Ureter (tissue), 1 donor: ENCODE results near the gene MACF1. TPM values are rescaled to one million over a fixed set of nuclear protein-coding genes. Genes with fewer than 3 reads are reported as not detected.

Experiments
- DNase-seq: peaks from one replicate; pipeline ENCODE4 v3.0.0-alpha.2; 2020; ENCODE audit warnings: low spot score
- total RNA-seq: library from RNA; stranded (reverse); gene quantifications from one replicate; pipeline ENCODE4 v1.2.4, GENCODE V29; 2023
- donor health status: DM: yes; HTN: yes; CAD: no.

The MACF1 gene
- total RNA-seq, 1 donor from 2014 or later, result 353 TPM

- DNase-seq, result no peak
Measured at GRCh38 chr1:39214714-39214997, 10.2 kb downstream of the MACF1 start.

GRCh38 chr1:39214998-39215873 lies 10.7 kb downstream of the MACF1 start:
- no peak for DNase-seq

GRCh38 chr1:39216771-39217170 lies 12.3 kb downstream of the MACF1 start:
- DNase-seq, result no peak

- DNase-seq, result no peak
Measured at GRCh38 chr1:39220891-39221870, 16.7 kb downstream of the MACF1 start.

GRCh38 chr1:39224295-39224829 lies 19.9 kb downstream of the MACF1 start:
- DNase-seq, result no peak

- DNase-seq, result no peak
Measured at GRCh38 chr1:39226836-39227235, 22.3 kb downstream of the MACF1 start.

- no peak for DNase-seq
Measured at GRCh38 chr1:39228252-39228651, 23.8 kb downstream of the MACF1 start.

GRCh38 chr1:39229504-39229903 lies 25.0 kb downstream of the MACF1 start:
- DNase-seq, result no peak

GRCh38 chr1:39230261-39231190 lies 26.0 kb downstream of the MACF1 start:
- DNase-seq, result no peak

GRCh38 chr1:39236971-39237370 lies 32.5 kb downstream of the MACF1 start:
- no peak for DNase-seq

- no peak for DNase-seq
Measured at GRCh38 chr1:39238476-39238875, 34.0 kb downstream of the MACF1 start.

- no peak for DNase-seq
Measured at GRCh38 chr1:39239968-39240367, 35.5 kb downstream of the MACF1 start.

GRCh38 chr1:39243302-39243701 lies 38.8 kb downstream of the MACF1 start:
- no peak for DNase-seq

GRCh38 chr1:39250460-39251240 lies 46.2 kb downstream of the MACF1 start:
- DNase-seq, result no peak

GRCh38 chr1:39255222-39255621 lies 50.7 kb downstream of the MACF1 start:
- no peak for DNase-seq

- peak; percentile 78 for DNase-seq
Measured at GRCh38 chr1:39258146-39258924, 53.8 kb downstream of the MACF1 start.

- no peak for DNase-seq
Measured at GRCh38 chr1:39258925-39259244, 54.4 kb downstream of the MACF1 start.

GRCh38 chr1:39261712-39262221 lies 57.3 kb downstream of the MACF1 start:
- no peak for DNase-seq

GRCh38 chr1:39262802-39263201 lies 58.3 kb downstream of the MACF1 start:
- no peak for DNase-seq

- DNase-seq, result no peak
Measured at GRCh38 chr1:39266269-39266668, 61.8 kb downstream of the MACF1 start.
